Chondrocyte (in vitro differentiated cells): ENCODE measurements around the gene OR10D3. TPM values are rescaled to one million over a fixed set of nuclear protein-coding genes. Genes with fewer than 3 reads are reported as not detected.

Source experiments
- DNase-seq: peaks from one replicate; pipeline ENCODE4 v3.0.0; 2021; ENCODE audit warnings: mixed read lengths, low spot score
- H3K27ac Mint-ChIP-seq: one replicate; pipeline ENCODE4 v1.8.0; 2021; ENCODE audit warnings: mild to moderate bottlenecking, moderate library complexity, mixed read lengths; ENCODE audit not compliant: unreplicated experiment
- H3K27me3 Mint-ChIP-seq: 2 replicates; pipeline ENCODE4 v1.8.0; 2021; ENCODE audit warnings: low read depth, mixed read lengths
- H3K36me3 Mint-ChIP-seq: 2 replicates; pipeline ENCODE4 v1.8.0; 2021; ENCODE audit warnings: low read depth, mixed read lengths
- H3K4me1 Mint-ChIP-seq: 2 replicates; pipeline ENCODE4 v1.8.0; 2021; ENCODE audit warnings: low read depth, mild to moderate bottlenecking, mixed read lengths
- H3K4me3 Mint-ChIP-seq: one replicate; pipeline ENCODE4 v1.8.0; 2021; ENCODE audit warnings: mild to moderate bottlenecking, moderate library complexity, mixed read lengths; ENCODE audit not compliant: unreplicated experiment
- H3K9me3 Mint-ChIP-seq: 2 replicates; pipeline ENCODE4 v1.8.0; 2021; ENCODE audit warnings: low read depth, mixed read lengths
- total RNA-seq: library from RNA; stranded (reverse); gene quantifications from 3 replicates; pipeline ENCODE4 v1.2.1, GENCODE V29; 2021
- TF ChIP-seq, protein P1 (sequence below): fragments of 200-600 bp; sonication (generic); IDR thresholded peaks from 2 replicates; pipeline ENCODE4 v1.5.0; 2021; ENCODE audit warnings: antibody characterized with exemption, mild to moderate bottlenecking, moderate library complexity

The OR10D3 gene
- total RNA-seq, 1 donor from 2014 or later = not detected

DNA sequence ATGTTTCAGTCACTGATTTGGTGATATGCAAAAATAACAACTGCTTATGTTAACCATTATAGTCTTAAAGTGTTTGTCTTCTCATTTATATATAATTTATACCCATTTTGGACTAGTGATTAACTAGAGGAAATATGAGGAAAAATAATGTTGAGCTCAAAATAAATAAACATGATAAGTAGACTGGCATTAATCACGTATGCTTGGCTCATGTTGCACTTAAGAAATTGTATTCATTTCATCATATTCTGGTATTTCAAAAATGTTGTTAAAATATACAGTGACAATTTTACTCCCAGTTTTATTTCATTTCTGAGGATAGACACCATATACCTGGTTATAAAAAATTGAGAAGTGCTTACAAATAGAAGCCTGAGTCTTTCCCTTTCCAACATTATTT is 3.8 kb upstream of the OR10D3 start:
- Mint-ChIP-seq H3K4me1 (peaks cover 6% of the 10 kb centered on the region), H3K27me3 (peaks cover 9% of the 10 kb centered on the region), H3K9me3 (no peaks in the 10 kb centered on the region), H3K36me3 (no peaks in the 10 kb centered on the region), H3K27ac (no peak overlapping the region), H3K4me3 (no peak overlapping the region)
- TF ChIP-seq, protein P1, sequence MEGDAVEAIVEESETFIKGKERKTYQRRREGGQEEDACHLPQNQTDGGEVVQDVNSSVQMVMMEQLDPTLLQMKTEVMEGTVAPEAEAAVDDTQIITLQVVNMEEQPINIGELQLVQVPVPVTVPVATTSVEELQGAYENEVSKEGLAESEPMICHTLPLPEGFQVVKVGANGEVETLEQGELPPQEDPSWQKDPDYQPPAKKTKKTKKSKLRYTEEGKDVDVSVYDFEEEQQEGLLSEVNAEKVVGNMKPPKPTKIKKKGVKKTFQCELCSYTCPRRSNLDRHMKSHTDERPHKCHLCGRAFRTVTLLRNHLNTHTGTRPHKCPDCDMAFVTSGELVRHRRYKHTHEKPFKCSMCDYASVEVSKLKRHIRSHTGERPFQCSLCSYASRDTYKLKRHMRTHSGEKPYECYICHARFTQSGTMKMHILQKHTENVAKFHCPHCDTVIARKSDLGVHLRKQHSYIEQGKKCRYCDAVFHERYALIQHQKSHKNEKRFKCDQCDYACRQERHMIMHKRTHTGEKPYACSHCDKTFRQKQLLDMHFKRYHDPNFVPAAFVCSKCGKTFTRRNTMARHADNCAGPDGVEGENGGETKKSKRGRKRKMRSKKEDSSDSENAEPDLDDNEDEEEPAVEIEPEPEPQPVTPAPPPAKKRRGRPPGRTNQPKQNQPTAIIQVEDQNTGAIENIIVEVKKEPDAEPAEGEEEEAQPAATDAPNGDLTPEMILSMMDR = no peak
- DNase-seq = no peak

DNA sequence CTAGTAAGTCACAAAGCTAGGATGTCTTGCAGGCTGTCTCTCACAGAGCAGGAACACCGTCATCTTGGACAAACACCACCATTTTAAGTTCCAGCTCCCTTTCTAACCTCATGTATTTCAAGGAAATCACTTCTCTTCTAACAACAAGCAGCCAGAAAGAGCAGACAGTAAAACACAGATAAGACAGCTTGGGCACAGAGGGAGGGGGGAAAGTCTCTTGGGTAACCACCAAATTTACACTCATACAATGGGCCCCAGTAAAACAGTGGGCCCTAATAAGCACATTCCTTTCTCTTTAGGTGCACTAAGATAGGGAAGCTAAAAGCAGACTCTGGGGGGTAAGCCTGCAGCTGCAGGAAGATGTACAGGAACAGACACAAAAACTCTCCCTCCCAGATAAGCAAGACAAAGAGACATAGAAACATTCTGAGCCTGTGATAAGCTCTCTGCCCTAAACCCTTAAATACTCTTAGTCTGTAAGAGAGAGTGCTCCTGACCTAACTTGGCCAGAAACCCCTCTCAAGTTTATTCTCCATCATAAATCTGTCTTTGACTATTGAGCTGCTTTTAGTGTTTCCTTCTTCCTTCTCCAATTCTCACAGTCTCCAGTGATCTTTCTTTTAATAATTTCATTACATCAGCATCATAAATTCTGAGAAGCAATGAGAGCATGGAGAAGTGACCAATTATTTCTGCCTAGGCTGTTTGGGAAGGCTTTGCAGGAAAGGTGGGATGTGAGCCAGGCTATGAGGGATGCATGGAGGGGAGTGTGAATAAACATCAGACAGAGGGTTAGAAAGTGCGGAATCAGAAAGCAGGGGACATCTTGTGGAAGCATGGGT is 7.4 kb downstream of the OR10D3 start:
- Mint-ChIP-seq H3K4me1 (no peaks in the 10 kb centered on the region), H3K27me3 (peaks cover 38% of the 10 kb centered on the region), H3K9me3 (no peaks in the 10 kb centered on the region), H3K27ac (no peak overlapping the region), H3K4me3 (no peak overlapping the region), H3K36me3 (no peaks in the 10 kb centered on the region)
- TF ChIP-seq, protein P1 = no peak
- DNase-seq = no peak

DNA sequence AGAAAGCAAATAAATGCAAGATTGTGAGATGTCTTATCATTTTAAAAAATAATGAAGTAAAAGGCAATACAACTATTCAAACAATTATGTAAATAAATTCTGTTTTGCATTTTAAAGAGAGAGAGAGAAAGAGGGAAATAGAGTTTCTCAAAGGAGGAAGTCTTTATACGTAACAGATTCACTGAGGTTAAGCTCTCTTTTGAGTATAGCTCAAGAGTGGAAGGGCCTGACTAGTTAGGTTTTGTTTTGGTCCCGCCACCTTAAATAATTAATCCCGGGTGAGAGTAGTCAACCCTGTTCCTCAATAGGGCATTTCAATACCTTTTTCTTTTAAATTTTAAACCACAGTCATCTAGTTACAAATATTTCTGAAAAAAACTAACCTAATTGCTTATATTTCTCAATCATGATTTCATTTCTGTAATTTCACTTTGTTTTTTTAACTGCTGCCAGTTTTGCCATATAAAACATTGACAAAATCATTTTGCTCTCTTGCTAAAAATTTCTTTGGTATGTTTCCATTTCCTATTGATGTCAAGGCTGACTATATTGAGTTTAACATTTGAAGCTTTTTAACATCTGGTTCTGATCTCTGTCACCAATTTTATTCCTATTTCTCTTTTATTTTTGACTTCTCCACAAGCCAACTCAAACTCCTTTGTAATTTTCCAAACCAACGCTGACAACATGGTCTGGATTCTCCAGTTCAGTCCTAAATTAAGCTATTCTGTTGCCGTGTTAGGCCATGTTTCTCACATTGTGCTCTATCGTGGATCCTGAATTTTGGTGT is 10.3 kb downstream of the OR10D3 start:
- no peaks in the 10 kb centered on the region for H3K36me3 Mint-ChIP-seq
- peaks cover 30% of the 10 kb centered on the region for H3K27me3 Mint-ChIP-seq
- no peak for DNase-seq
- no peak overlapping the region for H3K4me3 Mint-ChIP-seq
- H3K27ac Mint-ChIP-seq = no peak overlapping the region
- no peaks in the 10 kb centered on the region for H3K9me3 Mint-ChIP-seq
- no peaks in the 10 kb centered on the region for H3K4me1 Mint-ChIP-seq
- TF ChIP-seq, protein P1 = no peak

DNA sequence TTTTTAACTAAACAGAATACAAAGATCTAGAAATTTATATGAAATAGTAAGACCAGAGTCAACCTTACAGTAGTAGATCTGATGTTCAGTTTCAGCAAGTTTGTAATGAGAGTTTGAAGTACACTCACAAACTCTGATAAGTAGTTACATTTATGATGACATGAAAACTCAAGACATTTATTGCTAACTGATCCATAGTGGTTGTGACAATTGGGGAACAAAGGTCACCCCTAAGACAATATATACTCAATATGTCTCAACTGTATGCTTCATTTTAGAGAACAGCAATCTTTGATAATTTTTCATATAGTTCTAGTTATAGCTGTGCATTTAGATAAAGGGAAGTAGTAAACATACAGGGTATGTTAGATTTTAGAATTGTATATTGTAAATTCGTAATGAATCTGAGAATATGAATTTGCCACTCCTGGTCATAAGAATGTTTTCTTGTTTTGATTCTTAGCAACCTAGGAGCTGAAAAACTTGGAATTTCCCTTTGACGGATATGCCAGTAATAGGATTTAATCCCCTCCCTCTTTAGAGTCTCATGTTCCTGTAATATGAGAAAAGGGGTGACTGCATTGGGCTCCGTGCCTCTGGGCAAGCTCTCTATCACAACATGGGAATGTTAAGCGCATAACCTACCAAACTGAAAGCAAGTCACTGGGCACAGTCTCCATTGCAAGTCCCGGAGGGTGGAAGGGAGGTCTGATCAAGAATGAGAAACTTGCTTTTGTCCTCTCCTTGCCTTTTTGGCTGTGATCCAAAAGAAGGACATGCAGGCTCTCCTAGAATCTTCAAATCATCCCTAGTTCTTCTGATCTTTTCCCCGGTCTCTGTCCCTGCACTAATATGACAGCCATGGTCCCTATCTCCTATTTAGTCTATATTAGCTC is 11.4 kb downstream of the OR10D3 start:
- H3K27ac Mint-ChIP-seq = no peak overlapping the region
- H3K9me3 Mint-ChIP-seq = no peaks in the 10 kb centered on the region
- H3K36me3 Mint-ChIP-seq = no peaks in the 10 kb centered on the region
- H3K4me1 Mint-ChIP-seq = no peaks in the 10 kb centered on the region
- TF ChIP-seq, protein P1 = no peak
- no peak overlapping the region for H3K4me3 Mint-ChIP-seq
- peaks cover 25% of the 10 kb centered on the region for H3K27me3 Mint-ChIP-seq
- DNase-seq = no peak
